PC-3 (cell line): ENCODE results near the gene ICAM2.

Experiments
- EZH2 ChIP-seq: fragments of 300-600 bp; sonication (generic); IDR thresholded peaks from one replicate; pipeline ENCODE4 v1.6.1; 2017; ENCODE audit warnings: antibody characterized with exemption, mild to moderate bottlenecking, low read length; ENCODE audit not compliant: unreplicated experiment
- EZH2phosphoT487 ChIP-seq: fragments of 300-600 bp; sonication (generic); IDR thresholded peaks from 2 replicates; pipeline ENCODE4 v1.6.1; 2018; ENCODE audit warnings: mild to moderate bottlenecking, antibody characterized with exemption, low read length, borderline replicate concordance
- TF ChIP-seq, protein P1 (sequence below): fragments of 300-600 bp; sonication (generic); conservative IDR thresholded peaks from 2 replicates; pipeline ENCODE4 v1.5.1; 2017; ENCODE audit warnings: antibody characterized with exemption, low read depth, mild to moderate bottlenecking, low read length

DNA sequence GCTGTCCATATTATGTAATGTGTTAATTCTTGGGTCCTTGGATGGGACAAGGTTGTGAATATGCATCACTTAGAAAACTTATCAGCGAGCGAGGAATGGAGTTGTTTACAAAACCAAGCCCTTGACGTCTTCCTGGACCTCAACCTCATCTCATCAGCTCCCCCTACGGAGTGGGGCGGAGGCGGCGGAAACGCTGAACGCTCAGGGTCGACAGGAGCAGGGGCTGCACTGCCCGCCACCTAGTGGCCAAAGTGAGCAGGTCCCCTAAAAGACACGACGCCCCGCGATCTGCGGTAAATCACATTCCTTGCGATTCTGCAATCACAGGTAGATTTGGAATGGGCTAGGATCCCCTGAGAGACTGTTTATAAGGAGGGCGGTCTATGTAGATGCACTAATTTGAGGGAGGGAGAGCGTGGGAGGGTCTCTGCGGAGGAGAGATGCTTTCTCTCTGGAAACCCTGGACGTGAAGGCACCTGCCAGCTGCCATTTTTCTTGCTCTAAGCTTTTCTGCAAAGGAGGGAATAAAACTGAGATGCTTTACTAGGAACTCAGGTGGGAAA, 5.4 kb upstream of the ICAM2 start:
- no peak for TF ChIP-seq EZH2phosphoT487
- TF ChIP-seq, protein P1, sequence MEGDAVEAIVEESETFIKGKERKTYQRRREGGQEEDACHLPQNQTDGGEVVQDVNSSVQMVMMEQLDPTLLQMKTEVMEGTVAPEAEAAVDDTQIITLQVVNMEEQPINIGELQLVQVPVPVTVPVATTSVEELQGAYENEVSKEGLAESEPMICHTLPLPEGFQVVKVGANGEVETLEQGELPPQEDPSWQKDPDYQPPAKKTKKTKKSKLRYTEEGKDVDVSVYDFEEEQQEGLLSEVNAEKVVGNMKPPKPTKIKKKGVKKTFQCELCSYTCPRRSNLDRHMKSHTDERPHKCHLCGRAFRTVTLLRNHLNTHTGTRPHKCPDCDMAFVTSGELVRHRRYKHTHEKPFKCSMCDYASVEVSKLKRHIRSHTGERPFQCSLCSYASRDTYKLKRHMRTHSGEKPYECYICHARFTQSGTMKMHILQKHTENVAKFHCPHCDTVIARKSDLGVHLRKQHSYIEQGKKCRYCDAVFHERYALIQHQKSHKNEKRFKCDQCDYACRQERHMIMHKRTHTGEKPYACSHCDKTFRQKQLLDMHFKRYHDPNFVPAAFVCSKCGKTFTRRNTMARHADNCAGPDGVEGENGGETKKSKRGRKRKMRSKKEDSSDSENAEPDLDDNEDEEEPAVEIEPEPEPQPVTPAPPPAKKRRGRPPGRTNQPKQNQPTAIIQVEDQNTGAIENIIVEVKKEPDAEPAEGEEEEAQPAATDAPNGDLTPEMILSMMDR = peak; percentile 99
- no peak for TF ChIP-seq EZH2
